Measurements from ENCODE around the gene SAT1.

The SAT1 gene

GRCh38 chrX:23811656-23812055, 28.7 kb downstream of the SAT1 start:
- DNase-seq, result no peak

- DNase-seq, result no peak
Observed at GRCh38 chrX:23813808-23814207, 30.8 kb downstream of the SAT1 start.

- DNase-seq, result no peak
Observed at GRCh38 chrX:23815376-23815775, 32.4 kb downstream of the SAT1 start.

GRCh38 chrX:23816179-23816578, 33.2 kb downstream of the SAT1 start:
- DNase-seq, result no peak

- DNase-seq, result no peak
Observed at GRCh38 chrX:23817979-23818336, 35.0 kb downstream of the SAT1 start.

GRCh38 chrX:23819385-23820234, 36.6 kb downstream of the SAT1 start:
- DNase-seq, result no peak

GRCh38 chrX:23820235-23820782, 37.3 kb downstream of the SAT1 start:
- no peak for DNase-seq

GRCh38 chrX:23821847-23822246, 38.9 kb downstream of the SAT1 start:
- no peak for DNase-seq

- no peak for DNase-seq
Observed at GRCh38 chrX:23822397-23822796, 39.4 kb downstream of the SAT1 start.

- DNase-seq, result no peak
Observed at GRCh38 chrX:23822841-23823240, 39.9 kb downstream of the SAT1 start.

GRCh38 chrX:23825675-23826074, 42.7 kb downstream of the SAT1 start:
- DNase-seq, result no peak

- no peak for DNase-seq
Observed at GRCh38 chrX:23826216-23826615, 43.2 kb downstream of the SAT1 start.

GRCh38 chrX:23826653-23827052, 43.7 kb downstream of the SAT1 start:
- no peak for DNase-seq

GRCh38 chrX:23828881-23829280, 45.9 kb downstream of the SAT1 start:
- DNase-seq, result no peak

GRCh38 chrX:23832721-23833120, 49.7 kb downstream of the SAT1 start:
- no peak for DNase-seq

All from bone marrow (tissue), 2 donors.